GM23338 (cell line): Measurements from ENCODE around the gene SCG3. TPM values are rescaled to one million over a fixed set of nuclear protein-coding genes. Genes with fewer than 3 reads are reported as not detected.

Experiments used
- ATAC-seq: fragments of 200-7000 bp; cut with Tn5 transposase; 3 replicates; pipeline ENCODE4 v1.9.1; 2020
- DNase-seq: peaks from one replicate; pipeline ENCODE4 v3.0.0-alpha.2; 2015; ENCODE audit warnings: low spot score
- H2AFZ ChIP-seq: fragments of 200-600 bp; sonication (generic); 2 replicates; pipeline ENCODE4 v1.8.0; 2016; ENCODE audit warnings: antibody characterized with exemption, mild to moderate bottlenecking, moderate library complexity
- H3F3A ChIP-seq: fragments of 200-600 bp; sonication (generic); replicated peaks from 2 replicates; pipeline ENCODE4 v1.8.0; 2017; ENCODE audit warnings: antibody characterized with exemption, mixed run types, low read depth
- H3K27ac ChIP-seq: fragments of 200-600 bp; sonication (generic); 2 replicates; pipeline ENCODE4 v1.6.1; 2016; ENCODE audit warnings: low read depth
- H3K27me3 ChIP-seq: fragments of 200-600 bp; sonication (generic); 2 replicates; pipeline ENCODE4 v1.8.0; 2016; ENCODE audit warnings: mild to moderate bottlenecking, mixed run types, moderate library complexity; ENCODE audit not compliant: insufficient read depth
- H3K36me3 ChIP-seq: fragments of 200-600 bp; sonication (generic); 2 replicates; pipeline ENCODE4 v1.8.0; 2016; ENCODE audit warnings: mild to moderate bottlenecking; ENCODE audit not compliant: insufficient read depth
- H3K4me1 ChIP-seq: fragments of 200-600 bp; sonication (generic); 2 replicates; pipeline ENCODE4 v1.8.0; 2016; ENCODE audit warnings: mild to moderate bottlenecking, moderate library complexity; ENCODE audit not compliant: insufficient read depth
- H3K4me2 ChIP-seq: fragments of 200-600 bp; sonication (generic); 2 replicates; pipeline ENCODE4 v1.7.1; 2017; ENCODE audit warnings: mixed run types
- H3K4me3 ChIP-seq: fragments of 200-600 bp; sonication (generic); 2 replicates; pipeline ENCODE4 v1.6.1; 2016; ENCODE audit warnings: mixed run types
- H3K79me2 ChIP-seq: fragments of 200-600 bp; sonication (generic); replicated peaks from 2 replicates; pipeline ENCODE4 v1.8.0; 2017; ENCODE audit warnings: mild to moderate bottlenecking; ENCODE audit not compliant: insufficient read depth
- H3K9me2 ChIP-seq: fragments of 200-600 bp; sonication (generic); 2 replicates; pipeline ENCODE4 v1.8.0; 2017; ENCODE audit not compliant: insufficient read depth
- H4K20me1 ChIP-seq: fragments of 200-600 bp; sonication (generic); replicated peaks from 2 replicates; pipeline ENCODE4 v1.8.0; 2017; ENCODE audit warnings: mild to moderate bottlenecking; ENCODE audit not compliant: insufficient read depth
- H3K27ac Mint-ChIP-seq: 2 replicates; pipeline ENCODE4 v1.8.0; 2020; ENCODE audit warnings: inconsistent platforms, mild to moderate bottlenecking, moderate library complexity, mixed read lengths
- H3K27me3 Mint-ChIP-seq: 3 replicates; pipeline ENCODE4 v1.8.0; 2022; ENCODE audit warnings: low read depth, mild to moderate bottlenecking, moderate library complexity, mixed read lengths, inconsistent platforms; ENCODE audit not compliant: insufficient read depth, poor library complexity
- H3K36me3 Mint-ChIP-seq: 3 replicates; pipeline ENCODE4 v1.8.0; 2021; ENCODE audit warnings: low read depth, mild to moderate bottlenecking, inconsistent platforms, moderate library complexity, mixed read lengths
- H3K4me1 Mint-ChIP-seq: 3 replicates; pipeline ENCODE4 v1.8.0; 2020; ENCODE audit warnings: mild to moderate bottlenecking, inconsistent platforms, mixed read lengths
- H3K4me3 Mint-ChIP-seq: 3 replicates; pipeline ENCODE4 v1.8.0; 2021; ENCODE audit warnings: moderate library complexity, mild to moderate bottlenecking, inconsistent platforms, mixed read lengths
- H3K9me3 Mint-ChIP-seq: 3 replicates; pipeline ENCODE4 v1.8.0; 2020; ENCODE audit warnings: moderate library complexity, mild to moderate bottlenecking, inconsistent platforms, mixed read lengths
- CREB1 ChIP-seq: fragments of 250-450 bp; sonication (Bioruptor Pico); IDR thresholded peaks from 2 replicates; pipeline ENCODE4 v1.5.0; 2020; ENCODE audit warnings: low read depth, mild to moderate bottlenecking, moderate library complexity
- ETS1 ChIP-seq: IDR thresholded peaks from 2 replicates; pipeline ENCODE4 v1.6.1; 2016; ENCODE audit warnings: antibody characterized with exemption
- EZH2 ChIP-seq: fragments of 200-600 bp; sonication (generic); IDR thresholded peaks from one replicate; pipeline ENCODE4 v1.8.0; 2017; ENCODE audit warnings: antibody characterized with exemption, mild to moderate bottlenecking, low read depth; ENCODE audit not compliant: unreplicated experiment
- EZH2phosphoT487 ChIP-seq: fragments of 200-600 bp; sonication (generic); IDR thresholded peaks from one replicate; pipeline ENCODE4 v1.8.1; 2018; ENCODE audit warnings: antibody characterized with exemption; ENCODE audit not compliant: unreplicated experiment
- JUNB ChIP-seq: IDR thresholded peaks from one replicate; pipeline ENCODE4 v1.6.1; 2016; ENCODE audit warnings: antibody characterized with exemption; ENCODE audit not compliant: unreplicated experiment
- POLR2AphosphoS5 ChIP-seq: IDR thresholded peaks from 2 replicates; pipeline ENCODE4 v1.6.1; 2016; ENCODE audit warnings: antibody characterized with exemption, low read depth
- REST ChIP-seq: IDR thresholded peaks from one replicate; pipeline ENCODE4 v1.6.1; 2018; ENCODE audit warnings: antibody characterized with exemption; ENCODE audit not compliant: unreplicated experiment
- STAT1 ChIP-seq: IDR thresholded peaks from one replicate; pipeline ENCODE4 v1.6.1; 2016; ENCODE audit warnings: antibody characterized with exemption; ENCODE audit not compliant: unreplicated experiment
- ZNF114 ChIP-seq: fragments of 250-450 bp; sonication (Bioruptor Pico); IDR thresholded peaks from 2 replicates; pipeline ENCODE4 v1.5.0; 2020; ENCODE audit warnings: mild to moderate bottlenecking, moderate library complexity
- ZNF331 ChIP-seq: fragments of 250-450 bp; sonication (Bioruptor Pico); IDR thresholded peaks from 2 replicates; pipeline ENCODE4 v1.5.0; 2020; ENCODE audit warnings: low read depth, mild to moderate bottlenecking, moderate library complexity
- polyA plus RNA-seq: library from polyadenylated mRNA; unstranded; fragments of >200 nt; fragmentation: Nextera tagmentation; extraction: Ambion mirVana; gene quantifications from 2 replicates; pipeline ENCODE4 v1.2.1, GENCODE V29; 2016
- total RNA-seq: library from RNA; depleted of rRNA; stranded (reverse); fragments of >200 nt; shearing (Covaris generic); gene quantifications from 2 replicates; pipeline ENCODE4 v1.2.3, GENCODE V29; 2014

SCG3 gene
- total and polyA plus RNA-seq, 2 experiments from 2014 or later = 44.2 to 99.5 TPM

DNA sequence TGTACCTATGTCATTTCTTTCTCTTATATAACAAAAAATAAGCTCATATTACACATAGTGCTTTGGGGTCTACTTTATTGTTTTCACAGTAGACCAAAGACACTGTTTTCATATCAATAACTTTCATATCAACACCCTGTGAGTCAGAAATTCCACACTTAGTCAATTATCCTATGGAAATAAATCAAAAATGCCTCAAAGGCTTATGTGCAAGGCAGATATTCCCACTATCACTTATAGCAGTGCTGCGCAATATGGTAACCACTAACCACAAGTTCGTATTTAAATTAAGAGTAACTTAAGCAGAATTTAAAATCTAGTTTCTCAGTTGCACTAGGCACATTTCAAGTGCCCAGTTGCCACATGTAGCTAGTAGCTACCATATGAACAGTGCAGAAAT, 15.9 kb downstream of the SCG3 start:
- Histone ChIP-seq H3K27me3 (no peaks in the 10 kb centered on the region), H4K20me1 (no peaks in the 10 kb centered on the region), H3K36me3 (peaks cover 15% of the 10 kb centered on the region), H2AFZ (no peak overlapping the region), H3K4me1 (no peaks in the 10 kb centered on the region), H3K27ac (no peak overlapping the region), H3K4me2 (no peak overlapping the region), H3K79me2 (no peaks in the 10 kb centered on the region), H3K9me2 (no peaks in the 10 kb centered on the region), H3K4me3 (no peak overlapping the region), H3F3A (no peaks in the 10 kb centered on the region)
- Mint-ChIP-seq H3K27ac (no peak overlapping the region), H3K4me1 (no peaks in the 10 kb centered on the region), H3K4me3 (no peak overlapping the region), H3K36me3 (peaks cover 25% of the 10 kb centered on the region), H3K27me3 (no peaks in the 10 kb centered on the region), H3K9me3 (no peaks in the 10 kb centered on the region)
- ATAC-seq = no peak
- TF ChIP-seq EZH2phosphoT487 (no peak), ZNF331 (no peak), ZNF114 (CRISPR knock-in tag) (no peak), STAT1 (no peak), EZH2 (no peak), JUNB (no peak), REST (no peak), ETS1 (no peak)
- DNase-seq = no peak

DNA sequence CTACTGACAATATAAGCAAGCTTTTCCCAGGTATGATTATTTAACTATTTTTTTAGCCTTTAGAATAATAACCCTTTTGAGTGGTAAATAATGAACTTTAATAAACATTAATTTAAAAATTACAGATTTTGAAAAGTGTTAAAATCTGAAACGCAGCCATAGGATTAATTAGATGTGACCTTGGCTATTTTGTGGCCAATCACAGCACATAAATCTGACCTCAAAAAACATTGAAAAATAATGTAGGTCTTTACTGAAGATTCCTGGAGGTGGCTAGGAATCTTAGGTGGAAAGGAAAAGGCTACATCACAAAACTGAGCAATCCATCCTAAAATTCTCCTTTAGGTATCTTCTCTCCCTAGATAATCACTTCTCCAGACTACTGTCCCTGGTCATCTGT, 18.1 kb downstream of the SCG3 start:
- H3K27me3 Mint-ChIP-seq = no peaks in the 10 kb centered on the region
- H3K27me3 ChIP-seq = no peaks in the 10 kb centered on the region
- H3K4me1 Mint-ChIP-seq = no peaks in the 10 kb centered on the region
- H3K27ac Mint-ChIP-seq = no peak overlapping the region
- no peak overlapping the region for H3K4me3 Mint-ChIP-seq
- H3K9me3 Mint-ChIP-seq = no peaks in the 10 kb centered on the region
- ATAC-seq = no peak
- no peak overlapping the region for H3K27ac ChIP-seq
- no peak overlapping the region for H3K4me3 ChIP-seq
- H3K4me2 ChIP-seq = no peak overlapping the region
- no peak overlapping the region for H2AFZ ChIP-seq
- no peak for DNase-seq
- no peaks in the 10 kb centered on the region for H3K79me2 ChIP-seq
- H3K4me1 ChIP-seq = no peaks in the 10 kb centered on the region
- peaks cover 33% of the 10 kb centered on the region for H3K36me3 Mint-ChIP-seq
- H3F3A ChIP-seq = no peaks in the 10 kb centered on the region
- H3K9me2 ChIP-seq = no peaks in the 10 kb centered on the region
- H3K36me3 ChIP-seq = peaks cover 11% of the 10 kb centered on the region
- H4K20me1 ChIP-seq = no peaks in the 10 kb centered on the region
- TF ChIP-seq JUNB (no peak), EZH2 (no peak), ZNF331 (no peak), EZH2phosphoT487 (no peak), REST (no peak), POLR2AphosphoS5 (no peak), CREB1 (CRISPR knock-in tag) (no peak)
